GM12865 (cell line): Measurements from ENCODE around the gene SRPRB.

Experiments used
- DNase-seq: peaks from one replicate; pipeline ENCODE4 v3.0.0; 2010; ENCODE audit warnings: low read depth
- H3K4me3 ChIP-seq: 2 replicates; pipeline ENCODE4 v1.5.1; 2011; ENCODE audit warnings: mild to moderate bottlenecking, low read depth, low read length, control low read depth
- TF ChIP-seq, protein P1 (sequence below): IDR thresholded peaks from 2 replicates; pipeline ENCODE4 v1.5.1; 2011; ENCODE audit warnings: low read length, control low read depth, low read depth, inconsistent platforms; ENCODE audit not compliant: insufficient read depth; ENCODE audit errors: missing control alignments

Gene SRPRB

DNA sequence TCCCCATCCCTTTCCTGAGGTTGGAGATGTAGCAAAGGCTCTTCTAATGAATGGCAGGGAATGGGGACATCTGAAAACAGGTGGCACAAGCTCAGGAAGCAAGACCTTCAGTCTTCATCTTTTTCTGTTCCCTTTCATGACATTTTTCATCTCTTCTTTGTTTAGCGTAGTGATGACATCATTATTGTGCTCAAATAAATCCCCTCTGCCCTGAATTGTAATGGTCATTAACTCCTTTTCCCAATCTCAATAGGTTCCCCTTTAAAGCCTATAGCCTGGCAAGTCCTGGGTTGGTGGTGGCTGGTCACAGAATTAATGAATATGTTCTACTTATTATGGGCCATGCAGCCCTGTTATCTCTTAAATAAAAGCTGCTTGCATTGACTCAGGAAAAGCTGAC lies 38.0 kb upstream of the SRPRB start:
- TF ChIP-seq, protein P1, sequence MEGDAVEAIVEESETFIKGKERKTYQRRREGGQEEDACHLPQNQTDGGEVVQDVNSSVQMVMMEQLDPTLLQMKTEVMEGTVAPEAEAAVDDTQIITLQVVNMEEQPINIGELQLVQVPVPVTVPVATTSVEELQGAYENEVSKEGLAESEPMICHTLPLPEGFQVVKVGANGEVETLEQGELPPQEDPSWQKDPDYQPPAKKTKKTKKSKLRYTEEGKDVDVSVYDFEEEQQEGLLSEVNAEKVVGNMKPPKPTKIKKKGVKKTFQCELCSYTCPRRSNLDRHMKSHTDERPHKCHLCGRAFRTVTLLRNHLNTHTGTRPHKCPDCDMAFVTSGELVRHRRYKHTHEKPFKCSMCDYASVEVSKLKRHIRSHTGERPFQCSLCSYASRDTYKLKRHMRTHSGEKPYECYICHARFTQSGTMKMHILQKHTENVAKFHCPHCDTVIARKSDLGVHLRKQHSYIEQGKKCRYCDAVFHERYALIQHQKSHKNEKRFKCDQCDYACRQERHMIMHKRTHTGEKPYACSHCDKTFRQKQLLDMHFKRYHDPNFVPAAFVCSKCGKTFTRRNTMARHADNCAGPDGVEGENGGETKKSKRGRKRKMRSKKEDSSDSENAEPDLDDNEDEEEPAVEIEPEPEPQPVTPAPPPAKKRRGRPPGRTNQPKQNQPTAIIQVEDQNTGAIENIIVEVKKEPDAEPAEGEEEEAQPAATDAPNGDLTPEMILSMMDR, result no peak
- H3K4me3 ChIP-seq, result no peak overlapping the region
- no peak for DNase-seq

DNA sequence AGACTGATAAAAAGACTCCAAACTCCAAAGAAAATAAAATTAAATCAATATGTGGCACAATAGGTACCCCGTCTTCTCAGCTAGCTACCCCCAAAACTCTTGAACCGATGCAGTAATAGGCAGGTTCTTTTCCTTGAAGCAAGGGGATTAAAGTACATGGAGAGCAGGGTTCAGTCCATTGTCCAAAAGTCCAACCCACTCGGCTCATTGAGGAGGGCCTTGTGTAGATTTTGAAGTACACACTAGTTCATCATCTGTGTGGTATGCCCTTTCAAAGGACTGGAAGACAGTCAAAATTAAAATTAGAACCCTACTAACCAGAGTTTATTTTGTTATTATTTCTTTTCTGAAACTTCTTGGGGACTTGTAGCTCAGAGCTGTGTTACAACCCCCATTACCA lies 36.1 kb upstream of the SRPRB start:
- DNase-seq, result no peak
- H3K4me3 ChIP-seq, result no peak overlapping the region
- TF ChIP-seq, protein P1, result no peak

DNA sequence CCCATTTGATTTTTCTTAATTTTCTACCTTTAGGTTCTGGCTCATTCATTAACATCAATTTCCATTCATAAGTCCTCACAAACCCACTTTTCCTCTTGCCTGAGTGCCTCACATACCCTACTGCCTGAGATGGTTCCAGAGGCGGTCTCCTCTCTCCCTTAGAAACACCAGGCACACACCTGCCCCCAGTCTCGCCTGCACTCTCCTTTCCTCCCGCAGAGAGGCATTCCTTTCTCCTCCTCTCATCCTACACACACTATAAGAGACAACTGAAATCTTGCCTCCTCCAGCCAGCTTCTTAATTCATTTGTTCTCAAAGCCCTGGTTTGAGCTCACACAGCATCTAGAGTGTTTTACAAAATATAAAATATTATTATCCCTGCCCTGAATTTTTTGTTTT lies 31.9 kb upstream of the SRPRB start:
- TF ChIP-seq, protein P1, result no peak

DNA sequence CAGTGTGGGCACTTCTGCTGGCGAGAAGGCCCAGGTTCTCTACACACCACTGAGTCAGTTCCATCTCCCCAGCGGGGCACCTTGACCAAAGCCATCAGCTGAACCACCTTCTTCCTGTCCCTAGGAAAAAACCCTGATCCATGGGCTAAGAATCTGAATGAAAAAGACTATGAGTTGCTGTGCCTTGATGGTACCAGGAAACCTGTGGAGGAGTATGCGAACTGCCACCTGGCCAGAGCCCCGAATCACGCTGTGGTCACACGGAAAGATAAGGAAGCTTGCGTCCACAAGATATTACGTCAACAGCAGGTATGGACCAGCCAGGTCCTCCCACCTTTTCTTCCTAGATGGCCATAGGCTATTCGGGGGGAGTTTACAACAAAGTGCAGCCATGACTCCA lies 30.3 kb upstream of the SRPRB start:
- DNase-seq, result no peak
- no peak overlapping the region for H3K4me3 ChIP-seq
- TF ChIP-seq, protein P1, result no peak

More for the DNA sequence above, 31.9 kb upstream of the SRPRB start:
- no peak overlapping the region for H3K4me3 ChIP-seq
- DNase-seq, result no peak

DNA sequence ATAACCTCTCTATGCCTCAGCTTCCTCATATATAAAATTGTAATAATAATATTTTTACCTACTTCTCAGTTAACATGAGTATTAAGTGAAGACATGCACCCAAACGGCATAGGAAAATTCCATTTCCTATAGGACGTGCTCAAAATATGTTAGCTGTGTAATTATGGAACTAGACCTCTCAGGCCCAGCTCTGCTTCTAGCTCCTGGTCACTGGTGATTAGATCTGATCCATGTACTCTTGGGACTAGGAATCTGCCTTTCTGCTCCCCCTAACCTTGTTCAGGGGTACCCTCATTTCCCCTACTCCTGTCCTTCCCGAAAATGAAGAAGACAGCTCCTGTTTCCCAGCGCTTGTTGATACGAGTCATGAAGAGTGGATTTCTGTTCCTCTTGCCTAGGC lies 29.8 kb upstream of the SRPRB start:
- no peak for DNase-seq
- no peak overlapping the region for H3K4me3 ChIP-seq
- TF ChIP-seq, protein P1, result no peak

DNA sequence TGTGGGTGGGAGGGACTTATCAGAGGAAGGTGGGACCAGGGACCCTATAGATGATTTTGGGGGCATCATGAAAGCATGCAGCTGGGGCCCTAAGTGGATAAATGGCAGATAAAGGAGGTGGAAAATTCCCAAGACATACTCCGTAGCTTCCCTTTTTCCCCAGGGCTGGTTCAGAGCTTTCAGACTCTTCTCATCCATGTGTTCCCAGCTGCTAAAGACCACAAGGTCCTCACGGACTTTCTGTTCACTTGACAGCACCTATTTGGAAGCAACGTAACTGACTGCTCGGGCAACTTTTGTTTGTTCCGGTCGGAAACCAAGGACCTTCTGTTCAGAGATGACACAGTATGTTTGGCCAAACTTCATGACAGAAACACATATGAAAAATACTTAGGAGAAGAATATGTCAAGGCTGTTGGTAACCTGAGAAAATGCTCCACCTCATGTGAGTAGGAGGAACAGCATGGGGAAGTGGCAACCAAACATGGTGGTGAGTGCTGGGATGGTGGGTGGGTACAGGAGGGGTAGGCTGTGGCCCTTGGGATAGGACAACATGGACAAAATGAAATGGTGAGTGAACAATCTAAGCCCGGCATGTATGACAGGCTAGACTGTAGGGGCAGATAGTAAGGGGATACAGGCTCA lies 28.7 kb upstream of the SRPRB start:
- H3K4me3 ChIP-seq, result no peak overlapping the region
- no peak for DNase-seq
- TF ChIP-seq, protein P1, result no peak

DNA sequence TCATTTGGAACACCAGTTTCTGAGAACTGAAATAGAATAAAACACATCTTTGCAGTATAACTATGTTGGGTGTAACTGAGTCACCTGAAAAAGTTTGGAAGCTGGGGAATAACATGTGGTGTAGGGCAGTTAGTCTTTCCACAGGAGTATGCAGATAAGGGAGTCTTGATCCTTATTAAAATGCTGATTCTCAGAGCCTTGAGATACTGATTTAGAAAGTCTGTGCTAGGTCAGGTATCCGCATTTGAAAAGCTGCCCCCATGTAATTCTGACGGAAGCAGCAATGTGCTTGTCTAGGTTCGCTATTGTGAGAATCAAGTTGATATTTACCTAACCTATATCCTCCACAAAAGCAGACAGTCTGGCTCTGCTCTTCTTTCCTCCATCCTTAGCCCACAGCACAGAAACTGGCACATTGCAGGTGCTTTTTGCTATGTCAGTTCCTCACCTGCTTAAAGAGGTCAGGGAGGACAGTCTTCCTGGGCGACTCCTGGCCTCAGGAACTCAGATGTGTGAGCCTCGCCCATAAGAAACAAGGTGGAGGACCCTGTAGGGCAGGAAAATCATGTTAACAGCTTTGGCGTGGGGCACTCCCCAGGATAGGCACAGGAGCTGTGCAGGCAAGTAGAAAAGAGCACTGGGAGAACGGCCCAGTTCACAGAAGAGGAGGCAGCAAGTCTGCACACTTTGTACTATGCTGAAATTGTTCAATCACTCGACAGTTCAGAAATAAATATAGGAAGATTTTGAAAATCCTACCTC lies 27.6 kb upstream of the SRPRB start:
- no peak overlapping the region for H3K4me3 ChIP-seq
- no peak for DNase-seq
- TF ChIP-seq, protein P1, result no peak
